Right lobe of liver (tissue), 6 donors: ENCODE results near the gene MRPL33. TPM values are rescaled to one million over a fixed set of nuclear protein-coding genes. Genes with fewer than 3 reads are reported as not detected.

Experiments used
- ATAC-seq, 4 donors: fragments of 200-7000 bp; cut with Tn5 transposase; one replicate each; pipeline ENCODE4 v1.9.1; 2020; ENCODE audit warnings: mild to moderate bottlenecking in 4 of 4, moderate library complexity in 4 of 4
- DNase-seq, 3 donors: peaks; one replicate each; pipeline ENCODE4 v3.0.0-alpha.2; 2020
- H3K27ac ChIP-seq, 3 donors: fragments of 200-600 bp; one replicate each; pipeline ENCODE4 v1.8.0; 2022
- H3K27me3 ChIP-seq, 2 donors: fragments of 200-600 bp; one replicate each; pipeline ENCODE4 v1.8.0; 2022
- H3K36me3 ChIP-seq, 4 donors: fragments of 200-600 bp; sonication (generic) in 1 of 4; one replicate each; pipeline versions ENCODE4 v1.5.1 to v1.8.0; 2017 to 2022; ENCODE audit warnings: control low read depth in 1 of 4
- H3K4me1 ChIP-seq, 4 donors: fragments of 200-600 bp; sonication (generic) in 1 of 4; one replicate each; pipeline versions ENCODE4 v1.5.1 to v1.8.0; 2017 to 2022; ENCODE audit warnings: control low read depth in 1 of 4
- H3K4me3 ChIP-seq, 3 donors: fragments of 200-600 bp; one replicate each; pipeline ENCODE4 v1.8.0; 2022
- H3K9me3 ChIP-seq, 4 donors: fragments of 200-600 bp; sonication (generic) in 1 of 4; one replicate each; pipeline versions ENCODE4 v1.5.1 to v1.8.0; 2017 to 2022; ENCODE audit warnings: control low read depth in 1 of 4
- POLR2A ChIP-seq: fragments of 450-650 bp; IDR thresholded peaks from one replicate; pipeline ENCODE4 v1.6.1; 2017; ENCODE audit warnings: antibody characterized with exemption, mild to moderate bottlenecking
- WGBS: methylation state at CpG from one replicate; pipeline ENCODE4 v1.1.6; 2018; ENCODE audit warnings: low coverage, low lambda C conversion rate; ENCODE audit not compliant: insufficient coverage; ENCODE audit errors: missing lambda C conversion rate; 5-methylcytosine and 5-hydroxymethylcytosine counted together
- intact Hi-C, 2 donors: fragments of 100-400 bp; cut with DNase I; formaldehyde crosslinking; loops; one replicate each; pipeline versions ENCODE4 v1.11.2 to v1.14.1; 2022
- total RNA-seq, 6 experiments: library from RNA; depleted of rRNA in 2 of 6; stranded (reverse); fragments of >200 nt in 2 of 6; fragmentation: NEBNext Ultra II Directional in 3 of 6; extraction: Animal tissue kit (Norgen Biotek cat#: 25700) in 3 of 6; gene quantifications; one replicate each; pipeline versions ENCODE4 v1.1.0 to v1.2.4, GENCODE V29; 2016 to 2023
- TF ChIP-seq, protein P1 (sequence below), 4 donors: fragments of 200-600 bp in 3 of 4; fragments of 450-650 bp in 1 of 4; IDR thresholded peaks; one replicate each; pipeline versions ENCODE4 v1.5.1 to v1.8.0; 2016 to 2022; ENCODE audit warnings: antibody characterized with exemption in 4 of 4, mild to moderate bottlenecking in 2 of 4
- donor health status: DM: no; HTN: yes; CAD: no.
- donor health status: DM: no; HTN: no; CAD: no.
- donor health status: DM: no; HTN: no; CAD: no.
- donor health status: DM: no; HTN: yes; CAD: no.
- donor health status: DM: no; HTN: yes; CAD: no.

MRPL33 gene
- total RNA-seq, 6 experiments from 2014 or later, result 28.9 to 63.4 (median 36.0) TPM

DNA sequence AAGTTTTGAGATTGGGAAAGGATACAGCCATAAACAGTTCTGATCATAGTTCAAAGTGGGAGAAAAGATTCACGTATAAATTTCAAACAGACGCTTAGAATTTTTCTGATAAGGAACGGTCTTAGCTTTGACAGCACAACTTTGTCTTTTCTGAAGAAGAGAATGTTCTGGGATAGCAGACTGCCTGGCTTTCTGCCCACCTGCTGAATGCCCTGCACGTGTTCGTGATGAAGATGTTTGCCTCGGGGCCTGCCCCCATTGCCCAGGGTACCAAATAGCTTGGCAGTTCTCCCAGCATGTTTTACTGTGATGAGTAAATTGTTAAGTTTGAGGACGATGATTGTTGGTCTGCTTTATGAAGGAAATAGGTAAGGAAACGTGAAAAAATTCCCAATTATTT, 4.6 kb downstream of the MRPL33 start:
- TF ChIP-seq, protein P1, sequence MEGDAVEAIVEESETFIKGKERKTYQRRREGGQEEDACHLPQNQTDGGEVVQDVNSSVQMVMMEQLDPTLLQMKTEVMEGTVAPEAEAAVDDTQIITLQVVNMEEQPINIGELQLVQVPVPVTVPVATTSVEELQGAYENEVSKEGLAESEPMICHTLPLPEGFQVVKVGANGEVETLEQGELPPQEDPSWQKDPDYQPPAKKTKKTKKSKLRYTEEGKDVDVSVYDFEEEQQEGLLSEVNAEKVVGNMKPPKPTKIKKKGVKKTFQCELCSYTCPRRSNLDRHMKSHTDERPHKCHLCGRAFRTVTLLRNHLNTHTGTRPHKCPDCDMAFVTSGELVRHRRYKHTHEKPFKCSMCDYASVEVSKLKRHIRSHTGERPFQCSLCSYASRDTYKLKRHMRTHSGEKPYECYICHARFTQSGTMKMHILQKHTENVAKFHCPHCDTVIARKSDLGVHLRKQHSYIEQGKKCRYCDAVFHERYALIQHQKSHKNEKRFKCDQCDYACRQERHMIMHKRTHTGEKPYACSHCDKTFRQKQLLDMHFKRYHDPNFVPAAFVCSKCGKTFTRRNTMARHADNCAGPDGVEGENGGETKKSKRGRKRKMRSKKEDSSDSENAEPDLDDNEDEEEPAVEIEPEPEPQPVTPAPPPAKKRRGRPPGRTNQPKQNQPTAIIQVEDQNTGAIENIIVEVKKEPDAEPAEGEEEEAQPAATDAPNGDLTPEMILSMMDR (IDR thresholded peaks at IDR 0.05), result no peak
- no peak for TF ChIP-seq POLR2A
- 22% methylated on average over 8 of the region's 8 CpGs for WGBS
- H3K9me3 ChIP-seq, result no peaks in the 10 kb centered on the region
- intact Hi-C loops, result no loop called here
- H3K4me1 ChIP-seq, result peaks cover 0 to 23% (median 7%) of the 10 kb centered on the region in 4 donors
- H3K27ac ChIP-seq, result peak overlapping the region in 1 of 3 donors; percentile 43
- no peak overlapping the region for H3K4me3 ChIP-seq
- peaks cover 0 to 14% (median 4%) of the 10 kb centered on the region in 4 donors for H3K36me3 ChIP-seq
- DNase-seq, result peak in 2 of 3 donors; percentile 66 to 72
- H3K27me3 ChIP-seq, result no peaks in the 10 kb centered on the region
- ATAC-seq, result peak in 1 of 4 donors; percentile 13

DNA sequence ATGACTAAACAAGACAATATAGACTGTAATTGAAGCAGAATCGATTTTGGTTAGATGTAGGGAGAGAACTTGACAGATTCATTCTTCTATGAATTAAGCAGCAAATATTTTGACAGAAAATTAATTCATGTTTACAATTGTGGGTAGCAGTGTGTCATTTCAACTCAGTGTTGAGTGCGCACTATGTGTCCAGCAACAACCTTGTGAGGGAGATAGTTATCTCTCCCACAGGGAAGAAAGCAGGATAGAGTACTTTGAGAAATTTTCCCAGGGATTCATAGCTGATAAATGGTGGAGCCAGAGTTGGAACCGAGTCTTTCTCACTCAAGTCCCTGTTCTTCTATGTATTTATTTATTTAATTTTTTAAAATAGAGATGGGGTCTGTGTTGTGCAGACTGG, 5.2 kb downstream of the MRPL33 start:
- Histone ChIP-seq H3K27ac (no peak overlapping the region), H3K36me3 (peaks cover 0 to 14% (median 4%) of the 10 kb centered on the region in 4 donors)

DNA sequence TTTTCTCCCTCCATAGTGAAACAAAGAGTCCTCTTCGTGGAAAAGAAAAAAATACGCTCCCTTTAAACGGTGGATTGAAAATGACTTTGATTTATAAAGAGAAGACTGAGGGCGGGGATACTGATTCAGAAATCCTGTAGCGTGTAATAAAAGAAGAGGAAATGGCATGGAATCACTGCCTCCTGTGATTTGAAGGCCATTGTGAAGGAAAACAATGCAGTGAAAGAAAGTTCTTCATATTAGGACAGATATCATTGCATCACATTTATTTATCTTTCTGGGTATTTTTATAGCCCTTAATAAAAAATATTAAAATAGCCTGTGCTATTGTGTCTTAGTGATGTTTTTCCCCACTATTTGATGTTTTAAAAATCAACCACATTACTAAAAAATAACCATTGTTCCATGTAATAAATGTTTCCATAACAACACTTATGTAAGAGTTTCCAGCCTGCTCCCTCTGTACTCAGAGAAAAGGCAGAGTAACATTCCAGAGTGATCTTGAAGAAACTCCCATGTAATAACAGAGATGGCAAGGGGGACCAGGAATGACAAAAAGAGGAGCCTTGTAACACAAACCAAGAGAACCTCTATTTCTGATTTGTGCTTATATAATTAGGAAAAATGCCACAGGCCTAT, 8.0 kb downstream of the MRPL33 start:
- Histone ChIP-seq H3K27me3 (no peaks in the 10 kb centered on the region), H3K4me1 (peaks cover 0 to 8% (median 0%) of the 10 kb centered on the region in 4 donors), H3K27ac (peak overlapping the region in 1 of 3 donors; percentile 41), H3K9me3 (no peaks in the 10 kb centered on the region), H3K4me3 (no peak overlapping the region), H3K36me3 (peaks cover 0 to 14% (median 4%) of the 10 kb centered on the region in 4 donors)
- intact Hi-C loops, result loop anchor here in 1 of 2 donors (10.0 kb wide), 1 partner anchor 105 kb away; no protein-coding TSS in a partner anchor
- peak; percentile 22 to 54 (median 26) for ATAC-seq
- TF ChIP-seq, protein P1 (IDR thresholded peaks at IDR 0.05), result no peak
- no peak for TF ChIP-seq POLR2A
- 65% methylated on average over 5 of the region's 5 CpGs for WGBS
- DNase-seq, result no peak

More for the DNA sequence above, 5.2 kb downstream of the MRPL33 start:
- no peak for TF ChIP-seq POLR2A
- TF ChIP-seq, protein P1 (IDR thresholded peaks at IDR 0.05), result no peak
- 88% methylated on average over 3 of the region's 3 CpGs for WGBS
- no peak for ATAC-seq
- Histone ChIP-seq H3K27me3 (no peaks in the 10 kb centered on the region), H3K4me3 (no peak overlapping the region), H3K9me3 (no peaks in the 10 kb centered on the region), H3K4me1 (peaks cover 0 to 23% (median 7%) of the 10 kb centered on the region in 4 donors)
- intact Hi-C loops, result no loop called here
- DNase-seq, result no peak

GRCh38 chr2:27781496-27781895, 10.0 kb downstream of the MRPL33 start:
- no peak overlapping the region for H3K4me3 ChIP-seq
- H3K36me3 ChIP-seq, result peaks cover 0 to 9% (median 4%) of the 10 kb centered on the region in 4 donors
- no peak for ATAC-seq
- H3K27ac ChIP-seq, result no peak overlapping the region
- no peaks in the 10 kb centered on the region for H3K27me3 ChIP-seq
- no peaks in the 10 kb centered on the region for H3K9me3 ChIP-seq
- DNase-seq, result no peak
- intact Hi-C loops, result loop anchor here in 1 of 2 donors (10.0 kb wide), 1 partner anchor 103 kb away; no protein-coding TSS in a partner anchor
- TF ChIP-seq, protein P1 (IDR thresholded peaks at IDR 0.05), result no peak
- no peak for TF ChIP-seq POLR2A
- H3K4me1 ChIP-seq, result no peaks in the 10 kb centered on the region
- WGBS, result 88% methylated on average over 2 of the region's 2 CpGs
